Thoracic aorta (tissue), 2 donors: ENCODE data around the gene EIF2A. TPM values are rescaled to one million over a fixed set of nuclear protein-coding genes. Genes with fewer than 3 reads are reported as not detected.

Source experiments
- ATAC-seq: fragments of 150-250 bp; one replicate; pipeline ENCODE4 v1.8.0; 2017; ENCODE audit warnings: low read depth; ENCODE audit not compliant: insufficient number of reproducible peaks, low FRiP score
- DNase-seq: peaks from one replicate; pipeline ENCODE4 v3.0.0-alpha.2; 2020; ENCODE audit warnings: low spot score
- H3K27ac ChIP-seq, 2 donors: fragments of 200-600 bp; sonication (generic); 1 replicate in 1 of 2; 2 replicates in 1 of 2; pipeline ENCODE4 v1.5.1; 2016; ENCODE audit warnings: mild to moderate bottlenecking in 2 of 2, moderate library complexity in 2 of 2
- H3K27me3 ChIP-seq: fragments of 200-600 bp; sonication (generic); replicated peaks from 2 replicates; pipeline ENCODE4 v1.6.0; 2016; ENCODE audit warnings: mild to moderate bottlenecking; ENCODE audit not compliant: insufficient read depth
- H3K36me3 ChIP-seq: fragments of 200-600 bp; sonication (generic); one replicate; pipeline ENCODE4 v1.5.1; 2016
- H3K4me1 ChIP-seq, 2 donors: fragments of 200-600 bp; sonication (generic); 1 replicate in 1 of 2; 2 replicates in 1 of 2; pipeline versions ENCODE4 v1.5.1 to v1.6.0; 2016; ENCODE audit warnings: low read depth in 2 of 2, mild to moderate bottlenecking in 1 of 2; ENCODE audit not compliant: control insufficient read depth in 1 of 2
- H3K4me3 ChIP-seq: fragments of 200-600 bp; sonication (generic); 2 replicates; pipeline ENCODE4 v1.5.1; 2016; ENCODE audit warnings: mild to moderate bottlenecking
- H3K9me3 ChIP-seq: fragments of 200-600 bp; sonication (generic); 2 replicates; pipeline ENCODE4 v1.5.1; 2016
- total RNA-seq, 2 donors: library from RNA; depleted of rRNA; stranded (reverse); fragments of >200 nt; gene quantifications; one replicate each; pipeline versions ENCODE4 v1.1.0 to v1.2.3, GENCODE V29; 2016
- TF ChIP-seq, protein P1 (sequence below): fragments of 200-600 bp; sonication (generic); IDR thresholded peaks from one replicate; pipeline ENCODE4 v1.5.1; 2019; ENCODE audit warnings: antibody characterized with exemption

Gene EIF2A
- total RNA-seq, 2 donors from 2014 or later, result 124 to 173 TPM

DNA sequence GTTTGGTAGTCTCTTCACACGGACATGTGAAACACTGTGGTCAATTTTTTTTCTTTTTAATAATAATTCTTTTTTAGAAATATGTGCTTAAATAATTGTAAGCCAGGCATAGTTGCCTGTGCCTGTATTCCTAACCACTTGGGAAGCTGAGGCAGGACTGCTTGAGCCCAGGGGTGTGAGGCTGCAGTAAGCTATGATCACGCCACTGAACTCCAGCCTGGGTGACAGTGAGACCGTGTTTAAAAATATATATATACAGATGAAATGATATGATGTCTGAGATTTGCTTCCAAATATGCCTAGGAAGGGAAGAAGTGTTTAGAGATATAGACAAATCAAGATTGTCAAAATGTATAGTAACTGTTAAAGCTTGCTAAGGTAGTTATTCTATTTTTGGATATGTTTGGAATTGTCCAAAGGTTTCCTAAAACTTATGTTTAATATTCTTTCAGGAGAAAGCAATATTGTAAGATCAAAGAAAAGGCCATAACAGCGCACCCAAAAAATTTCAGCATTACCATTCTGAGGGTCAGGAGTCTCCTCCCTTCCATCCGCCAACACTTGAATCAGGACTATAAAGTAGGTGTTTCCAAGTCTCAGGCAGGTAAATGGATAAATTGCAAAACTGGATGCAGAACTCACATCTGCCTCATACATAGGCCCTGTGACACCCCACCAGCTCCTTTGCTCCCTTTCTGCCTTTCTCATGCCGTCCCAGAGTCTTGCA lies 56.0 kb downstream of the EIF2A start:
- ATAC-seq, result no peak
- TF ChIP-seq, protein P1, sequence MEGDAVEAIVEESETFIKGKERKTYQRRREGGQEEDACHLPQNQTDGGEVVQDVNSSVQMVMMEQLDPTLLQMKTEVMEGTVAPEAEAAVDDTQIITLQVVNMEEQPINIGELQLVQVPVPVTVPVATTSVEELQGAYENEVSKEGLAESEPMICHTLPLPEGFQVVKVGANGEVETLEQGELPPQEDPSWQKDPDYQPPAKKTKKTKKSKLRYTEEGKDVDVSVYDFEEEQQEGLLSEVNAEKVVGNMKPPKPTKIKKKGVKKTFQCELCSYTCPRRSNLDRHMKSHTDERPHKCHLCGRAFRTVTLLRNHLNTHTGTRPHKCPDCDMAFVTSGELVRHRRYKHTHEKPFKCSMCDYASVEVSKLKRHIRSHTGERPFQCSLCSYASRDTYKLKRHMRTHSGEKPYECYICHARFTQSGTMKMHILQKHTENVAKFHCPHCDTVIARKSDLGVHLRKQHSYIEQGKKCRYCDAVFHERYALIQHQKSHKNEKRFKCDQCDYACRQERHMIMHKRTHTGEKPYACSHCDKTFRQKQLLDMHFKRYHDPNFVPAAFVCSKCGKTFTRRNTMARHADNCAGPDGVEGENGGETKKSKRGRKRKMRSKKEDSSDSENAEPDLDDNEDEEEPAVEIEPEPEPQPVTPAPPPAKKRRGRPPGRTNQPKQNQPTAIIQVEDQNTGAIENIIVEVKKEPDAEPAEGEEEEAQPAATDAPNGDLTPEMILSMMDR, result no peak
- Histone ChIP-seq H3K36me3 (no peaks in the 10 kb centered on the region), H3K4me1 (peaks cover 4 to 48% of the 10 kb centered on the region in 2 donors), H3K9me3 (no peaks in the 10 kb centered on the region), H3K27ac (peak overlapping the region; percentile 91 to 99), H3K4me3 (peak overlapping the region; percentile 74), H3K27me3 (no peaks in the 10 kb centered on the region)
- no peak for DNase-seq

DNA sequence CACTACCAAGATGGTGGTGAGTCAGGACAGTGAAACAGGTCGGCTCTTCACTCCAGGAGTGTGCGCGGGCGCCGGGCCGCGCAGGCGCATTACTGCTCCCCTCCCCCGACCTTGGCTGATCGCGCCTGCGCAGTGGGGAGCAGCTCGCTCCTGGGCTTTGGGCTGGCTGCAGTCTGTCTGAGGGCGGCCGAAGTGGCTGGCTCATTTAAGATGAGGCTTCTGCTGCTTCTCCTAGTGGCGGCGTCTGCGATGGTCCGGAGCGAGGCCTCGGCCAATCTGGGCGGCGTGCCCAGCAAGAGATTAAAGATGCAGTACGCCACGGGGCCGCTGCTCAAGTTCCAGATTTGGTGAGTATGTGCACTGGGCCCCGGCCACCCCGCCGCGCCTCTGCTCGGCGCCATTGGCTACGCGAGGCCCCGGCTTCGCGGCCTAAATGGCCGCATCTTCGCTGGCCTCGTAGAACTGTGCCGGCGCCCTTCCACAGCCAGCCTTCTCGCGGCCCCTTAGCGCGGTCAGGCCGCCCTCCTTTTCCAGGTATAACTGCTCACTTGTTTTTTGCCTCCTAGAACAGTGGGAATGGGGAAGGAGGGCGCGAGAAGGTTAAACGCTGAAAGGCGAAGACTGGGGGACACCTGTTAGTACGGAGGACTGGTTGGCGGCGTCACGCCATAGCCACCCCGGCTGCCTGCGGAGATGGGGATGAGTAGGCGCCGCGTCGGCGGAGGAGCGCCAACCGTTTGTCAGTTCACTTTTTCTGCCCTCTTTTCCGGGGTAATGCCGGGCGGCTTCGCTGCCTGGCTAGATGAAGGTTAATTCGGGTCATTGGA lies 56.8 kb downstream of the EIF2A start, which contains the start of gene SELENOT:
Gene SELENOT, plus strand, starts transcription at position 169 of the 827 bp plus-strand sequence. Its CDS starts 42 bp downstream, at position 211.
- Histone ChIP-seq H3K9me3 (no peaks in the 10 kb centered on the region), H3K27ac (peak within 1 kb of the TSS; percentile 91 to 99), H3K4me3 (peak within 1 kb of the TSS; percentile 74), H3K36me3 (no peaks in the 10 kb centered on the region), H3K4me1 (peaks cover 4 to 54% of the 10 kb centered on the region in 2 donors), H3K27me3 (no peaks in the 10 kb centered on the region)
- TF ChIP-seq, protein P1, result peak; percentile 57
- ATAC-seq (peak; percentile 98), DNase-seq (peak; percentile 70)

DNA sequence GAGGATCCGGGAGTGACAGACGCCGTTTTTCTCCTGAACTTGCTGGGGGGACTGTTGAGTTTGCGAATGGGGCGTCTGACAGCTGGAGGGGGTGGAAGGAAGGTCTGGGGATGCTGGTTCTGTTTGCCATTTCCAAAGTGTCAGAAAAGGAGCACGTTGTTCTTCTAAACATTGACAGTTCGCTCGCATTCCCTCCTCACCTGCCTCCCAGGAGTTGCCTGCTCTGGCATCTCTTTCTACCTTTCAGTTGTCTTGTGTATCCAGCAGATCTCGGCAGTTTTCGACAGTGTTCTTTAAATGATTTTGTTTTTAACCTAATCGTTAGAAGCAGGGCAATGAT lies 57.4 kb downstream of the EIF2A start:
- no peak for DNase-seq
- no peak for ATAC-seq
- TF ChIP-seq, protein P1, result no peak
- Histone ChIP-seq H3K4me3 (peak overlapping the region; percentile 74), H3K9me3 (no peaks in the 10 kb centered on the region), H3K27me3 (no peaks in the 10 kb centered on the region), H3K4me1 (peaks cover 4 to 59% of the 10 kb centered on the region in 2 donors), H3K27ac (peak overlapping the region; percentile 91 to 99), H3K36me3 (no peaks in the 10 kb centered on the region)

DNA sequence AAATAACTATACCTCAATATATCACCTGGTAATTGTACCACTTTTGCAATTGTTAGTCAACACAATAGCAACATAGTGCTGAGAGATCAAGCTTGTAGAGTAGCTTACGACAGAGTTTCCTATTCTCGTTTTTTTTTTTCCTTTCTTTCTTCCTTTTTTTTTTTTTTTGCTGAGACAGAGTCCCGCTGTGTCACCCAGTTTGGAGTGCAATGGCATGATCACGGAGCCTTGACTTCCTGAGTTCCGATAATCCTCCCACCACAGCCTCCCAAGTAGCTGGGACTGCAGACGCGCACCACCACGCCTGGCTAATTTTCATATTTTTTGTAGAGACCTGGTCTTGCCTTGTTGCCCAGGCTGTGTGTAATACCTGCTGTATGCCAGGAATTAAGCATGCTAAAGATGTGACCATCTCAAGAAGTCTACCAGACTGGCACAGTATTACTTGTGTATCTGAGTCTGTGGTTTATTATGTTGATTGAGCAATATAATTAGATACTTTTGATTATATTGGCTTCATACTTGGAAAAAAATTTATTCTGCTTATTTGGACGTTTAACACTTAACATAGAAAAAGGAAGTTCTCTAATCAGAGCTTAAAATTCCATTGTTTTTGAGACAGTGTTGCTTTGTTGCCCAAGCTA lies 59.5 kb downstream of the EIF2A start:
- ATAC-seq, result no peak
- Histone ChIP-seq H3K27me3 (no peaks in the 10 kb centered on the region), H3K4me3 (no peak overlapping the region), H3K27ac (no peak overlapping the region), H3K36me3 (no peaks in the 10 kb centered on the region), H3K9me3 (no peaks in the 10 kb centered on the region), H3K4me1 (peaks cover 8 to 75% of the 10 kb centered on the region in 2 donors)
- TF ChIP-seq, protein P1, result no peak
- no peak for DNase-seq
